HCT116 (cell line): Measurements from ENCODE around the gene DSG1. TPM values are rescaled to one million over a fixed set of nuclear protein-coding genes. Genes with fewer than 3 reads are reported as not detected.

ENCODE experiments used
- ATAC-seq: fragments of 200-7000 bp; cut with Tn5 transposase; 2 replicates; pipeline ENCODE4 v1.9.1; 2020; ENCODE audit warnings: mild to moderate bottlenecking, moderate library complexity
- BruUV-seq: library from RNA; stranded (reverse); fragments of 400-500 nt; replicated peaks from 2 replicates; lab custom pipeline; 2021; lab: Mats Ljungman, UMichigan
- CTCF ChIA-PET: fragments of 300-600 bp; sonication (Branson Sonifier 250); formaldehyde crosslinking; loops from one replicate; lab custom pipeline; 2021; ENCODE audit warnings: antibody characterized with exemption; lab: Charles Lee
- POLR2A ChIA-PET: fragments of 300-600, 350-600 bp; sonication (Branson Sonifier 250); formaldehyde crosslinking; loops from one replicate; lab custom pipeline; 2021; ENCODE audit warnings: antibody characterized with exemption; lab: Charles Lee
- RAD21 ChIA-PET, 2 experiments: fragments of 300-600 bp; sonication (Branson Sonifier 250); formaldehyde crosslinking; loops; one replicate each; lab custom pipeline; 2023; ENCODE audit warnings: low total read pairs in 2 of 2; ENCODE audit not compliant: uncharacterized antibody in 2 of 2, unreplicated experiment in 2 of 2, low non-redundant PET in 1 of 2; lab: Charles Lee
- DNase-seq: peaks from one replicate; pipeline ENCODE4 v3.0.0-alpha.2; 2010; ENCODE audit warnings: low read depth, low spot score
- H2AFZ ChIP-seq: fragments of 200-600 bp; shearing (Covaris generic), sonication (generic); 2 replicates; pipeline ENCODE4 v1.6.1; 2017; ENCODE audit warnings: low read depth, mixed run types, mixed read lengths, antibody characterized with exemption, low read length; ENCODE audit not compliant: poor library complexity, severe bottlenecking
- H3K27ac ChIP-seq: 2 replicates; pipeline ENCODE4 v1.5.1; 2012; ENCODE audit warnings: low read depth, low read length
- H3K27me3 ChIP-seq: fragments of 200-600 bp; sonication (generic); 2 replicates; pipeline ENCODE4 v1.6.1; 2016; ENCODE audit warnings: mixed run types, low read length, mixed read lengths; ENCODE audit not compliant: insufficient read depth
- H3K36me3 ChIP-seq, 2 experiments: fragments of 200-500 bp in 1 of 2; fragments of 200-600 bp in 1 of 2; sonication (Bioruptor generic) in 1 of 2; sonication (generic) in 1 of 2; 2 replicates each; pipeline versions ENCODE4 v1.5.1 to v1.6.1; 2014 to 2016; ENCODE audit warnings: low read length in 2 of 2, inconsistent platforms in 1 of 2, mixed read lengths in 1 of 2, mixed run types in 1 of 2; ENCODE audit not compliant: insufficient read depth in 2 of 2, control insufficient read depth in 1 of 2
- H3K4me1 ChIP-seq, 2 experiments: fragments of 200-600 bp in 1 of 2; sonication (generic) in 1 of 2; 2 replicates each; pipeline versions ENCODE4 v1.5.1 to v1.6.1; 2012 to 2017; ENCODE audit warnings: low read length in 2 of 2, inconsistent platforms in 1 of 2, mild to moderate bottlenecking in 1 of 2, mixed read lengths in 1 of 2, mixed run types in 1 of 2, moderate library complexity in 1 of 2; ENCODE audit not compliant: insufficient read depth in 2 of 2, control insufficient read depth in 1 of 2
- H3K4me2 ChIP-seq: fragments of 200-600 bp; sonication (generic); 2 replicates; pipeline ENCODE4 v1.6.1; 2017; ENCODE audit warnings: mixed run types, low read length, mixed read lengths
- H3K4me3 ChIP-seq, 2 experiments: fragments of 200-600 bp in 1 of 2; sonication (generic) in 1 of 2; replicated peaks in 1 of 2; 2 replicates each; pipeline ENCODE4 v1.5.1; 2011 to 2016; ENCODE audit warnings: low read length in 2 of 2, control low read depth in 1 of 2, low read depth in 1 of 2, mild to moderate bottlenecking in 1 of 2, mixed read lengths in 1 of 2, mixed run types in 1 of 2
- H3K79me2 ChIP-seq: fragments of 200-600 bp; sonication (generic); 2 replicates; pipeline ENCODE4 v1.6.1; 2017; ENCODE audit warnings: mild to moderate bottlenecking, mixed run types, low read length, moderate library complexity, mixed read lengths; ENCODE audit not compliant: insufficient read depth
- H3K9ac ChIP-seq: fragments of 200-600 bp; sonication (generic); 2 replicates; pipeline ENCODE4 v1.6.1; 2016; ENCODE audit warnings: low read length, mixed read lengths
- H3K9me2 ChIP-seq: fragments of 200-600 bp; sonication (generic), shearing (Covaris generic); 2 replicates; pipeline ENCODE4 v1.6.1; 2017; ENCODE audit warnings: mixed run types, mild to moderate bottlenecking, moderate library complexity; ENCODE audit not compliant: insufficient read depth
- H3K9me3 ChIP-seq, 2 experiments: fragments of 200-500 bp in 1 of 2; fragments of 200-600 bp in 1 of 2; sonication (Bioruptor generic) in 1 of 2; sonication (generic) in 1 of 2; 2 replicates each; pipeline ENCODE4 v1.6.1; 2014 to 2017; ENCODE audit warnings: low read length in 2 of 2, mixed read lengths in 2 of 2, inconsistent platforms in 1 of 2, low read depth in 1 of 2, mild to moderate bottlenecking in 1 of 2, mixed run types in 1 of 2, moderate library complexity in 1 of 2; ENCODE audit not compliant: control insufficient read depth in 1 of 2, insufficient read depth in 1 of 2
- H4K20me1 ChIP-seq: fragments of 200-600 bp; sonication (generic), shearing (Covaris generic); 2 replicates; pipeline ENCODE4 v1.6.1; 2017; ENCODE audit warnings: mixed run types, mild to moderate bottlenecking, moderate library complexity; ENCODE audit not compliant: insufficient read depth
- CBX3 ChIP-seq: IDR thresholded peaks from 2 replicates; pipeline ENCODE4 v1.6.1; 2012; ENCODE audit warnings: low read depth
- EGR1 ChIP-seq: IDR thresholded peaks from 2 replicates; pipeline ENCODE4 v1.6.1; 2012; ENCODE audit warnings: low read depth
- FOSL1 ChIP-seq: IDR thresholded peaks from 2 replicates; pipeline ENCODE4 v1.6.1; 2012; ENCODE audit warnings: low read depth
- JUND ChIP-seq: IDR thresholded peaks from 2 replicates; pipeline ENCODE4 v1.6.1; 2012
- POLR2A ChIP-seq: IDR thresholded peaks from 2 replicates; pipeline ENCODE4 v1.7.0; 2011; ENCODE audit warnings: borderline replicate concordance; ENCODE audit not compliant: insufficient read depth, insufficient read length; ENCODE audit errors: extremely low read depth
- POLR2AphosphoS5 ChIP-seq: IDR thresholded peaks from 2 replicates; pipeline ENCODE4 v1.6.1; 2011; ENCODE audit warnings: mild to moderate bottlenecking, low read depth, low read length, moderate library complexity
- SP1 ChIP-seq: IDR thresholded peaks from 2 replicates; pipeline ENCODE4 v1.6.1; 2012; ENCODE audit warnings: low read depth
- SRF ChIP-seq: IDR thresholded peaks from 2 replicates; pipeline ENCODE4 v1.6.1; 2012; ENCODE audit warnings: low read depth
- TCF7L2 ChIP-seq: IDR thresholded peaks from 2 replicates; pipeline ENCODE4 v1.7.0; 2011; ENCODE audit warnings: borderline replicate concordance, inconsistent platforms; ENCODE audit not compliant: insufficient read depth, insufficient read length; ENCODE audit errors: extremely low read depth
- YY1 ChIP-seq: IDR thresholded peaks from 2 replicates; pipeline ENCODE4 v1.6.1; 2011; ENCODE audit warnings: low read length, low read depth, moderate library complexity, mild to moderate bottlenecking; ENCODE audit not compliant: insufficient replicate concordance; ENCODE audit errors: extremely low read depth
- ZFX ChIP-seq: fragments of 450-650 bp; IDR thresholded peaks from 2 replicates; pipeline ENCODE4 v1.6.1; 2017
- intact Hi-C: fragments of 100-400 bp; cut with micrococcal nuclease; formaldehyde crosslinking; loops from 2 replicates; pipeline ENCODE4 v1.10.0; 2022
- total RNA-seq: library from RNA; stranded (reverse); gene quantifications from one replicate; pipeline ENCODE4 v1.2.1, GENCODE V29; 2021; ENCODE audit not compliant: unreplicated experiment
- TF ChIP-seq, protein P1 (sequence below): IDR thresholded peaks from 2 replicates; pipeline ENCODE4 v1.6.1; 2012
- TF ChIP-seq, protein P2 (sequence below), 3 experiments: fragments of 200-600 bp in 1 of 3; sonication (generic) in 1 of 3; IDR thresholded peaks in 2 of 3; conservative IDR thresholded peaks in 1 of 3; 2 replicates each; pipeline ENCODE4 v1.5.1; 2012 to 2017; ENCODE audit warnings: low read depth in 2 of 3, low read length in 2 of 3, antibody characterized with exemption in 1 of 3, borderline replicate concordance in 1 of 3, control low read depth in 1 of 3, mild to moderate bottlenecking in 1 of 3, mixed read lengths in 1 of 3, mixed run types in 1 of 3, moderate library complexity in 1 of 3; ENCODE audit not compliant: insufficient read depth in 1 of 3

Gene DSG1
- total RNA-seq, 1 experiment from 2014 or later, result not detected

DNA sequence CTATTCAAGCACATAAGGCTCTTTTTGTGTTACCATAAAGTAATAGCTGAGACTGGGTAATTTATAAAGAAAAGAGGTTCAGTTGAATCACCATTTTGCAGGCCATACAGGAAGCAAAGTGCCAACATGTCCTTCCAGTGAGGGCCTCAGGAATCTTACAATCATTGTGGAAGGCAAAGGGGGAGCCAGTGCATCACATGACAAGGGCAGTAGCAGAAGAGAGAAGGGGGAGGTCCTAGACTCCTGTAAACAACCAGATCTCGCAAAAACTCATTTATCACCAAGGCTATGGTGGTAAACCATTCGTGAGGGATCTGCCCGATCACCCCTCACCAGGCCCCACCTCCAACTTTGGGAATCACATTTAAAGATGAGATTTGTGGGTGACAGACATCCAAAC, 75.3 kb downstream of the DSG1 start:
- H3K9me2 ChIP-seq, result no peaks in the 10 kb centered on the region
- intact Hi-C loops, result loop anchor here (10.0 kb wide), 2 partner anchors 288 to 388 kb away; partner anchors contain the start of gene DSC2
- no peak overlapping the region for H3K4me3 ChIP-seq
- DNase-seq (no peak), ATAC-seq (no peak)
- H3K4me2 ChIP-seq, result no peak overlapping the region
- no peaks in the 10 kb centered on the region for H4K20me1 ChIP-seq
- peak overlapping the region; percentile 65 for H2AFZ ChIP-seq
- H3K79me2 ChIP-seq, result no peaks in the 10 kb centered on the region
- BruUV-seq, result no TSS peak
- peaks cover 22 to 29% of the 10 kb centered on the region in 2 experiments for H3K4me1 ChIP-seq
- ChIA-PET RAD21 (no interaction called here), CTCF (interaction anchor here (0.5 kb wide), 1 partner anchor 31 kb away, joined by 5 read pairs; no protein-coding TSS in a partner anchor)
- H3K9me3 ChIP-seq, result no peaks in the 10 kb centered on the region
- no peaks in the 10 kb centered on the region for H3K36me3 ChIP-seq
- H3K9ac ChIP-seq, result no peak overlapping the region
- H3K27ac ChIP-seq, result no peak overlapping the region
- TF ChIP-seq ZFX (no peak), YY1 (no peak), SRF (no peak), POLR2AphosphoS5 (no peak), POLR2A (no peak), SP1 (no peak), EGR1 (no peak), CBX3 (no peak), FOSL1 (no peak)
- TF ChIP-seq, protein P1, sequence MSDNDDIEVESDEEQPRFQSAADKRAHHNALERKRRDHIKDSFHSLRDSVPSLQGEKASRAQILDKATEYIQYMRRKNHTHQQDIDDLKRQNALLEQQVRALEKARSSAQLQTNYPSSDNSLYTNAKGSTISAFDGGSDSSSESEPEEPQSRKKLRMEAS, result no peak
- TF ChIP-seq, all 23 proteins: peak for 0
- POLR2A ChIA-PET, result no interaction called here
- H3K27me3 ChIP-seq, result no peaks in the 10 kb centered on the region

DNA sequence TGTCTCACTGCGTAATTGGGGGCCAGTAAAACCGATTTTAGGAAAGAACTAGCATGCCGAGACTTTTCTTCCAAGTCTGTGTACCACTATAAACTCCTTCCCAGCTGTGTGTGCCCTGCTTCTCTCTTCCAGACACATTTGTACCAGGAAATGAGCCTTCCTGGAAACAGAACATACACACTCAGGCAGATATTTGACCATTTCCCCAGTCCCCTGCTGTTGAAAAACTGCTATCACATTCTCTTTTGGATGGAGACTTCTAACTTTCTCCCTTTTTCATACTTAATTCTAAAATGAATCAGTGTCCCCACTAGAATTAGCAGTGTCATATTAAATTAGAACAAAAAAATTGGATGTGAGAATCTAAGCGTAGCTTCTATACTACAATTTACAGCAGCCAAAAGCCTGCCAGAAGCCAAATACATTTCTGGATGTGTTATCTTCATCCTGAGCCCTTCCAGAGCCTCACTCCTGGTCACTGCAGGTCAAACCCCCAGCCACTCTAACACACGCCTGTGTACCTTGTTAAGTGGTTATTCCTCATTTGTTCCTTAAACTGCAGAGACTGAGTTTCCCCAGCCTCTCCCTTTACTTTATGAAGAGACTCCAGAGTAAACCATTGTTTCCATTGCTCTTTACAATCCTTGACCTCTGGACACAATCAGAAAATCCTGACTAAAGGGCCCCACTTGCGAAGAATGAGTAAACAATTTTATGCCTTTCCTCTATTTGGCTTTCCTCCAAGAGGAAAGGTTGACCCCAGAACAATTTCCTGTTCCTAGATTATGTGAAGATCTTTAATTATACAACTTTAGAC, 79.0 kb downstream of the DSG1 start:
- ChIA-PET CTCF (interaction anchor here (0.7 kb wide), 1 partner anchor 12 kb away, joined by 3 read pairs; no protein-coding TSS in a partner anchor), RAD21 (no interaction called here), POLR2A (no interaction called here)
- Histone ChIP-seq H2AFZ (peak overlapping the region; percentile 7), H3K9ac (no peak overlapping the region), H3K4me1 (peaks cover 54 to 56% of the 10 kb centered on the region in 2 experiments), H3K36me3 (no peaks in the 10 kb centered on the region), H3K4me3 (no peak overlapping the region), H3K9me3 (no peaks in the 10 kb centered on the region), H3K9me2 (no peaks in the 10 kb centered on the region), H3K79me2 (no peaks in the 10 kb centered on the region), H3K27ac (peak overlapping the region; percentile 51), H3K27me3 (no peaks in the 10 kb centered on the region), H4K20me1 (no peaks in the 10 kb centered on the region), H3K4me2 (peak overlapping the region; percentile 63)
- BruUV-seq, result no TSS peak
- intact Hi-C loops, result loop anchor here (5.0 to 10.0 kb wide), 4 partner anchors 120 to 392 kb away; partner anchors contain the start of gene DSC2
- 0 out of 2 replicates have a peak, but pooled peaks have one; percentile 25 for TF ChIP-seq SP1
- no peak for TF ChIP-seq TCF7L2
- TF ChIP-seq FOSL1, result 0 out of 2 replicates have a peak, but pooled peaks have one; percentile 16
- no peak; the same call in 1 of the 2 replicates for TF ChIP-seq JUND
- TF ChIP-seq, protein P2, sequence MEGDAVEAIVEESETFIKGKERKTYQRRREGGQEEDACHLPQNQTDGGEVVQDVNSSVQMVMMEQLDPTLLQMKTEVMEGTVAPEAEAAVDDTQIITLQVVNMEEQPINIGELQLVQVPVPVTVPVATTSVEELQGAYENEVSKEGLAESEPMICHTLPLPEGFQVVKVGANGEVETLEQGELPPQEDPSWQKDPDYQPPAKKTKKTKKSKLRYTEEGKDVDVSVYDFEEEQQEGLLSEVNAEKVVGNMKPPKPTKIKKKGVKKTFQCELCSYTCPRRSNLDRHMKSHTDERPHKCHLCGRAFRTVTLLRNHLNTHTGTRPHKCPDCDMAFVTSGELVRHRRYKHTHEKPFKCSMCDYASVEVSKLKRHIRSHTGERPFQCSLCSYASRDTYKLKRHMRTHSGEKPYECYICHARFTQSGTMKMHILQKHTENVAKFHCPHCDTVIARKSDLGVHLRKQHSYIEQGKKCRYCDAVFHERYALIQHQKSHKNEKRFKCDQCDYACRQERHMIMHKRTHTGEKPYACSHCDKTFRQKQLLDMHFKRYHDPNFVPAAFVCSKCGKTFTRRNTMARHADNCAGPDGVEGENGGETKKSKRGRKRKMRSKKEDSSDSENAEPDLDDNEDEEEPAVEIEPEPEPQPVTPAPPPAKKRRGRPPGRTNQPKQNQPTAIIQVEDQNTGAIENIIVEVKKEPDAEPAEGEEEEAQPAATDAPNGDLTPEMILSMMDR (IDR thresholded peaks at IDR 0.05 in 2 of 3, conservative IDR thresholded peaks at IDR 0.05 in 1 of 3; ENCODE audit: borderline replicate concordance in 1 of 3, insufficient read depth in 1 of 3, low read depth in 2 of 3, low read length in 2 of 3), result peak in 2 of 3 experiments; percentile 30 to 34; a peak in 3 of 6 replicates
- ATAC-seq (peak; percentile 20; the same call in 1 of the 2 replicates), DNase-seq (no peak)
